AG09319 (cell line): ENCODE data around the gene OGFOD2.
"Not testable (repeated sequence)": the region's sequence is repeated elsewhere in the genome, so short reads cannot be mapped to it uniquely, and the experiment has no call there.

Experiments used
- DNase-seq: peaks from one replicate; pipeline ENCODE4 v3.0.0-alpha.2; 2010; ENCODE audit warnings: low read depth; ENCODE audit errors: extremely low read depth
- CTCF ChIP-seq: IDR thresholded peaks from 2 replicates; pipeline ENCODE4 v1.5.1; 2011; ENCODE audit warnings: low read depth, mild to moderate bottlenecking, inconsistent platforms, low read length, moderate library complexity

Gene OGFOD2

GRCh38 chr12:122934722-122935121, 40.3 kb upstream of the OGFOD2 start:
- no peak for DNase-seq
- TF ChIP-seq CTCF: no peak

GRCh38 chr12:122935318-122935717, 39.7 kb upstream of the OGFOD2 start:
- no peak for DNase-seq
- TF ChIP-seq CTCF: no peak

- TF ChIP-seq CTCF: no peak
- DNase-seq: no peak
These were observed 37.4 kb upstream of the OGFOD2 start for GRCh38 chr12:122937622-122938091.

GRCh38 chr12:122939125-122939524, 35.9 kb upstream of the OGFOD2 start:
- DNase-seq: no peak
- TF ChIP-seq CTCF: no peak

- DNase-seq: not testable (repeated sequence)
These were observed 33.7 kb upstream of the OGFOD2 start for GRCh38 chr12:122941351-122941750.

GRCh38 chr12:122942637-122943036, 32.4 kb upstream of the OGFOD2 start:
- DNase-seq: no peak
- TF ChIP-seq CTCF: no peak

GRCh38 chr12:122943196-122943595, 31.8 kb upstream of the OGFOD2 start:
- no peak for TF ChIP-seq CTCF
- DNase-seq: no peak

- no peak for TF ChIP-seq CTCF
- no peak for DNase-seq
These were observed 30.1 kb upstream of the OGFOD2 start for GRCh38 chr12:122944605-122945592.
